Calu3 (cell line): ENCODE measurements around the gene SLC2A5. TPM values are rescaled to one million over a fixed set of nuclear protein-coding genes. Genes with fewer than 3 reads are reported as not detected.

Experiments
- BruUV-seq: library from RNA; stranded (reverse); fragments of 400-500 nt; replicated peaks from 2 replicates; lab custom pipeline; 2021; lab: Mats Ljungman, UMichigan
- CTCF ChIA-PET: fragments of 300-600 bp; sonication (Branson Sonifier 250); formaldehyde crosslinking; loops from one replicate; lab custom pipeline; 2022; ENCODE audit warnings: antibody characterized with exemption; lab: Charles Lee
- DNase-seq: peaks from one replicate; pipeline ENCODE4 v3.0.0; 2022
- H3K27ac Mint-ChIP-seq: one replicate; pipeline ENCODE4 v1.8.0; 2022; ENCODE audit warnings: mixed read lengths; ENCODE audit not compliant: unreplicated experiment
- H3K27me3 Mint-ChIP-seq: one replicate; pipeline ENCODE4 v1.8.0; 2022; ENCODE audit warnings: mixed read lengths; ENCODE audit not compliant: unreplicated experiment
- H3K36me3 Mint-ChIP-seq: one replicate; pipeline ENCODE4 v1.8.0; 2022; ENCODE audit warnings: mild to moderate bottlenecking, moderate library complexity, mixed read lengths; ENCODE audit not compliant: insufficient read depth, unreplicated experiment
- H3K4me1 Mint-ChIP-seq: one replicate; pipeline ENCODE4 v1.8.0; 2022; ENCODE audit warnings: mild to moderate bottlenecking, low read depth, mixed read lengths; ENCODE audit not compliant: unreplicated experiment
- H3K4me3 Mint-ChIP-seq: one replicate; pipeline ENCODE4 v1.8.0; 2022; ENCODE audit warnings: mild to moderate bottlenecking, low read depth, moderate library complexity, mixed read lengths; ENCODE audit not compliant: unreplicated experiment
- H3K9me3 Mint-ChIP-seq: one replicate; pipeline ENCODE4 v1.8.0; 2022; ENCODE audit warnings: low read depth, mixed read lengths; ENCODE audit not compliant: unreplicated experiment
- intact Hi-C: fragments of 100-400 bp; cut with micrococcal nuclease; formaldehyde crosslinking; loops from one replicate; pipeline ENCODE4 v1.10.0; 2022; ENCODE audit not compliant: unreplicated experiment
- total RNA-seq: library from RNA; stranded (reverse); gene quantifications from 2 replicates; pipeline ENCODE4 v1.2.3, GENCODE V29; 2022
- TF ChIP-seq, protein P1 (sequence below): fragments of 200-600 bp; IDR thresholded peaks from one replicate; pipeline ENCODE4 v1.8.0; 2022; ENCODE audit warnings: antibody characterized with exemption; ENCODE audit not compliant: unreplicated experiment

Gene SLC2A5
- total RNA-seq, 1 experiment from 2014 or later, result 0.33 TPM

GRCh38 chr1:9101510-9102146 is 32.2 kb upstream of the SLC2A5 start:
- peak; percentile 50 for DNase-seq
- Mint-ChIP-seq H3K36me3 (no peaks in the 10 kb centered on the region), H3K9me3 (no peaks in the 10 kb centered on the region), H3K27me3 (no peaks in the 10 kb centered on the region), H3K4me1 (no peaks in the 10 kb centered on the region), H3K4me3 (no peak overlapping the region), H3K27ac (no peak overlapping the region)
- TF ChIP-seq, protein P1, sequence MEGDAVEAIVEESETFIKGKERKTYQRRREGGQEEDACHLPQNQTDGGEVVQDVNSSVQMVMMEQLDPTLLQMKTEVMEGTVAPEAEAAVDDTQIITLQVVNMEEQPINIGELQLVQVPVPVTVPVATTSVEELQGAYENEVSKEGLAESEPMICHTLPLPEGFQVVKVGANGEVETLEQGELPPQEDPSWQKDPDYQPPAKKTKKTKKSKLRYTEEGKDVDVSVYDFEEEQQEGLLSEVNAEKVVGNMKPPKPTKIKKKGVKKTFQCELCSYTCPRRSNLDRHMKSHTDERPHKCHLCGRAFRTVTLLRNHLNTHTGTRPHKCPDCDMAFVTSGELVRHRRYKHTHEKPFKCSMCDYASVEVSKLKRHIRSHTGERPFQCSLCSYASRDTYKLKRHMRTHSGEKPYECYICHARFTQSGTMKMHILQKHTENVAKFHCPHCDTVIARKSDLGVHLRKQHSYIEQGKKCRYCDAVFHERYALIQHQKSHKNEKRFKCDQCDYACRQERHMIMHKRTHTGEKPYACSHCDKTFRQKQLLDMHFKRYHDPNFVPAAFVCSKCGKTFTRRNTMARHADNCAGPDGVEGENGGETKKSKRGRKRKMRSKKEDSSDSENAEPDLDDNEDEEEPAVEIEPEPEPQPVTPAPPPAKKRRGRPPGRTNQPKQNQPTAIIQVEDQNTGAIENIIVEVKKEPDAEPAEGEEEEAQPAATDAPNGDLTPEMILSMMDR, result peak; percentile 39
- CTCF ChIA-PET, result interaction anchor here (0.5 to 1.5 kb wide), 6 partner anchors 9 to 225 kb away, joined by 3 to 8 read pairs (median 5); no protein-coding TSS in a partner anchor
- no TSS peak for BruUV-seq
- intact Hi-C loops, result loop anchor here (5.0 kb wide), 1 partner anchor 94 kb away; no protein-coding TSS in a partner anchor

GRCh38 chr1:9100471-9101043 is 31.1 kb upstream of the SLC2A5 start:
- CTCF ChIA-PET, result interaction anchor here (0.6 to 1.5 kb wide), 2 partner anchors 95 to 186 kb away, joined by 4 to 5 read pairs; no protein-coding TSS in a partner anchor
- TF ChIP-seq, protein P1, result no peak
- Mint-ChIP-seq H3K27ac (no peak overlapping the region), H3K36me3 (no peaks in the 10 kb centered on the region), H3K4me1 (no peaks in the 10 kb centered on the region), H3K4me3 (no peak overlapping the region), H3K27me3 (no peaks in the 10 kb centered on the region), H3K9me3 (peaks cover 2% of the 10 kb centered on the region)
- no peak for DNase-seq
- no TSS peak for BruUV-seq
- intact Hi-C loops, result loop anchor here (5.0 kb wide), 1 partner anchor 93 kb away; no protein-coding TSS in a partner anchor

- Mint-ChIP-seq H3K4me1 (no peaks in the 10 kb centered on the region), H3K4me3 (no peak overlapping the region), H3K27ac (no peak overlapping the region), H3K36me3 (no peaks in the 10 kb centered on the region), H3K9me3 (peaks cover 2% of the 10 kb centered on the region), H3K27me3 (no peaks in the 10 kb centered on the region)
- DNase-seq, result no peak
- TF ChIP-seq, protein P1, result no peak
- CTCF ChIA-PET, result interaction anchor here (1.4 kb wide), 1 partner anchor 11 kb away, joined by 3 read pairs; no protein-coding TSS in a partner anchor
- BruUV-seq, result no TSS peak
- intact Hi-C loops, result loop anchor here (10.0 kb wide), 1 partner anchor 175 kb away; no protein-coding TSS in a partner anchor
These were observed 30.1 kb upstream of the SLC2A5 start for GRCh38 chr1:9099555-9099954.

DNA sequence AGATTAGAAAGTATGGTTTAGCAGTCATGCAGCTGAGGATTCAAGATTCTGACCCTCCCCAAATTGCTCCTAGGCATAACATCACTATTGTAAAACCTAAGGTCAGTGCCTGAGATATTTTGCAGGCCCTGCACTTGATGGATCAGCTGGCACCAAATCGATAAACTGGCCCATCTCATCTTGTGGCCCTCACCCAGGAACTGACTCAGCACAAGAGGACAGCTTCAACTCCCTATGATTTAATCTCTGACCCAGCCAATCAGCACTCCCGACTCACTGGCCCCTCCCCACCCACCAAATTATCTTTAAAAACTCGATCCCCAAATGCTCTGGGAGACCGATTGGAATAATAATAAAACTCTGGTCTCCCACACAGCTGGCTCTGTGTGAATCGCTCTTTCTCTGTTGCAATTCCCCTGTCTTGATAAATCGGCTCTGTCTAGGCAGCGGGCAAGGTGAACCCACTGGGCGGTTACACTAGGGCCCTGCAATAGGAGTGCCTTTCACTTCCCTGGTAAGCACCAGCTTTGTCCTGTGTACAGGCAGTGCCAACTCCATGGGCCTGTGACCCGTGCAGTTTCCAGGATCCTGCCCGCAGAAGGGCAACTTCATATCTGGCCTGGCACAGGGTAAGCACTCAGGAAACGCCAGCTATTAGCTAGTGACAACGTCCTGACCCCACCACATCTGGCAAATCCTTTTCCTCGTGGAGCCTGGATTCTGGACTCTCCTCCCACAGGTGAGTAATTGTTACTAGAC is 28.7 kb upstream of the SLC2A5 start:
- H3K27ac Mint-ChIP-seq, result no peak overlapping the region
- no TSS peak for BruUV-seq
- no peaks in the 10 kb centered on the region for H3K36me3 Mint-ChIP-seq
- H3K27me3 Mint-ChIP-seq, result no peaks in the 10 kb centered on the region
- H3K9me3 Mint-ChIP-seq, result peaks cover 2% of the 10 kb centered on the region
- TF ChIP-seq, protein P1, result no peak
- CTCF ChIA-PET, result interaction anchor here (0.7 to 1.4 kb wide), 2 partner anchors 12 to 93 kb away, joined by 3 to 4 read pairs; no protein-coding TSS in a partner anchor
- H3K4me1 Mint-ChIP-seq, result no peaks in the 10 kb centered on the region
- no peak for DNase-seq
- intact Hi-C loops, result loop anchor here (10.0 kb wide), 1 partner anchor 173 kb away; no protein-coding TSS in a partner anchor
- no peak overlapping the region for H3K4me3 Mint-ChIP-seq
